Measurements from ENCODE around the gene RPL21.
A peak's percentile ranks its signal among the peaks of the same experiment; 100 is the strongest.

RPL21 gene

DNA sequence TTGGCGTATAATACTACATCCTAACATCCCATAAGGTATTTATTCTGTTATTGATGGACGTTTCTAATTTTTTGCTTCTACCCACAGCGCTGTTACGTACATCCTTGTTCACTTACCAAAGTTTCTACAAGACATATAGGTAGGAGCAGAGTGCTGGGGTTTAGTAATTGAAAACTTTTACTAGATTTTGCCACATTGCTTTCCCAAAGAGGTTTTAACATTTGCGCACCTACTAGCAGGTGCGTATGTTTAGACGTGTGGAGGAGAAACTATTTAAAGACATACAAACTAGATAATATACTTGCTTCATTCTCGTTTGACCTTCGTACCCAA lies 559 bp upstream of the RPL21 start:
- Histone ChIP-seq H3K36me3 (peaks cover 21% of the 10 kb centered on the region), H3K4me1 (ENCODE audit: control insufficient read depth in 1 of 2, insufficient read depth in 1 of 2, low read depth in 1 of 2, low read length in 1 of 2) (peaks cover 22 to 28% of the 10 kb centered on the region in 2 experiments), H3K27ac (peak overlapping the region; percentile 99), H3K9me3 (no peaks in the 10 kb centered on the region), H3K27me3 (no peaks in the 10 kb centered on the region), H3K4me3 (ENCODE audit: low read depth in 1 of 2, low read length in 1 of 2) (peak overlapping the region; percentile 92 to 98)
- TF ChIP-seq, protein P1, sequence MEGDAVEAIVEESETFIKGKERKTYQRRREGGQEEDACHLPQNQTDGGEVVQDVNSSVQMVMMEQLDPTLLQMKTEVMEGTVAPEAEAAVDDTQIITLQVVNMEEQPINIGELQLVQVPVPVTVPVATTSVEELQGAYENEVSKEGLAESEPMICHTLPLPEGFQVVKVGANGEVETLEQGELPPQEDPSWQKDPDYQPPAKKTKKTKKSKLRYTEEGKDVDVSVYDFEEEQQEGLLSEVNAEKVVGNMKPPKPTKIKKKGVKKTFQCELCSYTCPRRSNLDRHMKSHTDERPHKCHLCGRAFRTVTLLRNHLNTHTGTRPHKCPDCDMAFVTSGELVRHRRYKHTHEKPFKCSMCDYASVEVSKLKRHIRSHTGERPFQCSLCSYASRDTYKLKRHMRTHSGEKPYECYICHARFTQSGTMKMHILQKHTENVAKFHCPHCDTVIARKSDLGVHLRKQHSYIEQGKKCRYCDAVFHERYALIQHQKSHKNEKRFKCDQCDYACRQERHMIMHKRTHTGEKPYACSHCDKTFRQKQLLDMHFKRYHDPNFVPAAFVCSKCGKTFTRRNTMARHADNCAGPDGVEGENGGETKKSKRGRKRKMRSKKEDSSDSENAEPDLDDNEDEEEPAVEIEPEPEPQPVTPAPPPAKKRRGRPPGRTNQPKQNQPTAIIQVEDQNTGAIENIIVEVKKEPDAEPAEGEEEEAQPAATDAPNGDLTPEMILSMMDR (IDR thresholded peaks at IDR 0.05), result no peak

GRCh38 chr13:27252467-27252866 lies 1.1 kb downstream of the RPL21 start:
- Histone ChIP-seq H3K36me3 (peaks cover 37% of the 10 kb centered on the region), H3K4me3 (ENCODE audit: low read depth in 1 of 2, low read length in 1 of 2) (peak overlapping the region; percentile 92 to 98), H3K27ac (peak overlapping the region; percentile 99), H3K9me3 (no peaks in the 10 kb centered on the region), H3K27me3 (no peaks in the 10 kb centered on the region), H3K4me1 (ENCODE audit: control insufficient read depth in 1 of 2, insufficient read depth in 1 of 2, low read depth in 1 of 2, low read length in 1 of 2) (peaks cover 22 to 28% of the 10 kb centered on the region in 2 experiments)
- TF ChIP-seq, protein P1 (IDR thresholded peaks at IDR 0.05), result no peak

- Histone ChIP-seq H3K36me3 (peaks cover 50% of the 10 kb centered on the region), H3K27ac (no peak overlapping the region), H3K4me3 (ENCODE audit: low read depth in 1 of 2, low read length in 1 of 2) (no peak overlapping the region), H3K4me1 (ENCODE audit: control insufficient read depth in 1 of 2, insufficient read depth in 1 of 2, low read depth in 1 of 2, low read length in 1 of 2) (peaks cover 30 to 37% of the 10 kb centered on the region in 2 experiments), H3K27me3 (no peaks in the 10 kb centered on the region), H3K9me3 (no peaks in the 10 kb centered on the region)
- TF ChIP-seq, protein P1 (IDR thresholded peaks at IDR 0.05), result no peak
Measured at GRCh38 chr13:27257233-27257568, 5.8 kb downstream of the RPL21 start.

DNA sequence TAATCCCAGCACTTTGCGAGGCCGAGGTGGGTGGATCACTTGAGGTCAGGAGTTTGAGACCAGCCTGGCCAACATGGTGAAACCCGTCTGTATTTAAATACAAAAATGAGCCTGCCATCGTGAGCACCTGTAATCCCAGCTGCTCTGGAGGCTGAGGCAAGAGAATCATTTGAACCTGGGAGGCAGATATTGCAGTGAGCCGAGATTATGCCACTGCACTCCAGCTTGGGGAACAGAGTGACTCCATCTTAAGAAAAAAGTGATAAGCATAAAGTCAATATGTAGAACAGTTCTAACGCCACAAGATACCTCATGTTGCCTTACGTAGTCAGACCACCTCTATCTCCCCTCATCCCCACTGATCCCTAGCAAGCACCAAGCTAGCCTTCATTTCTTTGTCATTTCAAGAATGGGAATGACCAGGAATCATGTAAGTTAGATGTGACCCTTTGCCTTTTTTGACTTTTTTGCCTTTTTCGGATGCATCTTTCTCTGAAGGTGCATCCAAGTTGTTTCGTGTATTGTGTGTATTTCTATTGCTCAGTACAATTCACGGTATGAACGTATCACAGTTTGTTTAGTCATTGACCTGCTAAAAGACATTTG lies 6.4 kb downstream of the RPL21 start:
- Histone ChIP-seq H3K4me3 (ENCODE audit: low read depth in 1 of 2, low read length in 1 of 2) (no peak overlapping the region), H3K4me1 (ENCODE audit: control insufficient read depth in 1 of 2, insufficient read depth in 1 of 2, low read depth in 1 of 2, low read length in 1 of 2) (peaks cover 30 to 37% of the 10 kb centered on the region in 2 experiments), H3K36me3 (peaks cover 50% of the 10 kb centered on the region), H3K9me3 (no peaks in the 10 kb centered on the region), H3K27me3 (no peaks in the 10 kb centered on the region), H3K27ac (no peak overlapping the region)
- TF ChIP-seq, protein P1 (IDR thresholded peaks at IDR 0.05), result no peak

DNA sequence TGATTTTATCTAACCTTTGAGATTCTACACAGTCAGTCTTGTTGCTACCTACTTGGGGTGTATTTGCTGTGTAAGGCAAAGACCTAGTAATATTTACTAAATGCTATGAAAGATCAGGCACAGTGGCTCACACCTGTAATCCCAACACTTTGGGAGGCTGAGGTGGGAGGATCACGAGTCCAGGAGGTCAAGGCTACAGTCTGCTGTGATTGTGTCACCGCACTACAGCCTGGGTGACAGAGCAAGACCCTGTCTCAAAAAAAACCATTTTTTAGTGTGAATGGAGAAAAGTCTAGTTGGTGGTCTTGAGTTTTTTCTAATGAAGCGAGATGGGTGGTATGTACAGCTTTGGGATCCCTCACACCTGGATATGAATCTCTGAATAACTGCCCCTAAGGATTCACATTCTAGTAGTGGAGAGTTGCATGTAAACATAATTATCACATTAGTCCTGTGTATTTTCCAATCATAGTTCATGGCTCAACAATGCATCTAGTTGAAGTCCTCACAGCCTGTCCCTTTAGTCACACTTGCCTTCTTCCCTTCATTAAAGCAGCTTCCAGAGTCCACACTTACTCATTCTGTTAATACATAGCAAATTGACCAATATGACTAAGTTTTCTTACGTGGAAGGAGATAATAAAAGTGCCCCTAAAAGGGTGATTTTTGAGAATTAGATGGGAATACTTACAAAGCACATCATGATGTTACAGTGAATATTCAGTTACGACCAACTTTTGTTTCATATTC lies 7.5 kb downstream of the RPL21 start:
- peaks cover 28% of the 10 kb centered on the region in 2 experiments for H3K4me1 ChIP-seq (ENCODE audit: control insufficient read depth in 1 of 2, insufficient read depth in 1 of 2, low read depth in 1 of 2, low read length in 1 of 2)
- no peaks in the 10 kb centered on the region for H3K9me3 ChIP-seq
- H3K36me3 ChIP-seq, result peaks cover 47% of the 10 kb centered on the region
- H3K27me3 ChIP-seq, result no peaks in the 10 kb centered on the region
- H3K27ac ChIP-seq, result peak overlapping the region; percentile 62
- H3K4me3 ChIP-seq (ENCODE audit: low read depth in 1 of 2, low read length in 1 of 2), result no peak overlapping the region
- TF ChIP-seq, protein P1 (IDR thresholded peaks at IDR 0.05), result no peak

Measured in neutrophil (primary cell).